DOHH2 (cell line): ENCODE data around the gene ZNF236.

Source experiments
- CTCF ChIP-seq: fragments of 200-600 bp; sonication (generic); IDR thresholded peaks from one replicate; pipeline ENCODE4 v1.5.1; 2014; ENCODE audit warnings: antibody characterized with exemption, mild to moderate bottlenecking, low read depth, low read length; ENCODE audit not compliant: poor library complexity, severe bottlenecking
- EZH2phosphoT487 ChIP-seq: fragments of 200-600 bp; sonication (generic); IDR thresholded peaks from 2 replicates; pipeline ENCODE4 v1.6.1; 2017; ENCODE audit warnings: borderline replicate concordance, mild to moderate bottlenecking, antibody characterized with exemption, low read length, moderate library complexity, mixed read lengths

DNA sequence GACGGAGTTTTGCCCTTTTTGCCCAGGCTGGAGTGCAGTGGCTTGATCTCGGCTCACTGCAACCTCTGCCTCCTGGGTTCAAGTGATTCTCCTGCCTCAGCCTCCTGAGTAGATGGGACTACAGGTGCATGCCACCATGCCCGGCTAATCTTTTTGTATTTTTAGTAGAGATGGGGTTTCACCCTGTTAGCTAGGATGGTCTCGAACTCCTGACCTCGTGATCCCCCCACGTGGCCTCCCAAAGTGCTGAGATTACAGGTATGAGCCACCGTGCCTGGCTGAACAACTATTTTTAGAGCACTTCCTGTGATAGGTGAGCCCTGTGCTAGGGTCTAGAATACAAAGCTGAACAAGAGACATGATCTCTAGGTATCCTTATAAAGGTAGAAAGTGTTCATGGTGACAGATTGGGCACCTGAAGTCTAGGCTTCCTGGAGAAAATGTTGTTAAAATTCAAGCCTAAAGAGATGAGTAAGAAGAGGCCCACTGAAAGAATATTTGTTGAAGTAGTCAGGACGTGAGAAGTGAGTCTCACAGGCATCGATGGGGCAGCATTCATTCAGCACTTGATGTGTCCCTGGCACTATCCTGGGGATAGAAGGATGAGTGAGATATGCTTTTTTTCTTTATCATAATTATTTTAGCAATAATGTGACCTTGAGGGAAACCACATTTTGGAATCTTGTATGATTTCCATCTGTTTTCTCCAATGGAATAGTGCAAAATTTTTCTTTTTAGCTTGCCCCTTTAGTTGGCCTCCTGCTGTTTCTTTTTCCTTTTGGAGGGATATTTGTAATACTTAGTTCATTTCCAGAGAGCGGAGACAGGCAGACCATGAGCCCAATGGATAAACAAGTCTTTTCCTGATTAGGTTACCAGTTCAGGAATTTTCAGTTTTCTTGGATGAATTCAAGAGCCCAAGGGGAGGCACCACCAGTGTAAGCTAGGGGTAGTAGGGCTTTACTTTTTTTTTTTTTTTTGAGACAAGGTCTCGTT, 5.1 kb downstream of the ZNF236 start:
- TF ChIP-seq CTCF (no peak), EZH2phosphoT487 (no peak)
